Stimulated activated CD8-positive, alpha-beta memory T cell treated with anti-CD3 and anti-CD28 coated beads, Interleukin-15, amount 100 ng/mL, for 24 hours (primary cell): ENCODE measurements around the gene RAP1GAP.

Source experiments
- DNase-seq: peaks from one replicate; pipeline ENCODE4 v3.0.0-alpha.2; 2020; ENCODE audit warnings: low read depth

Gene RAP1GAP

DNA sequence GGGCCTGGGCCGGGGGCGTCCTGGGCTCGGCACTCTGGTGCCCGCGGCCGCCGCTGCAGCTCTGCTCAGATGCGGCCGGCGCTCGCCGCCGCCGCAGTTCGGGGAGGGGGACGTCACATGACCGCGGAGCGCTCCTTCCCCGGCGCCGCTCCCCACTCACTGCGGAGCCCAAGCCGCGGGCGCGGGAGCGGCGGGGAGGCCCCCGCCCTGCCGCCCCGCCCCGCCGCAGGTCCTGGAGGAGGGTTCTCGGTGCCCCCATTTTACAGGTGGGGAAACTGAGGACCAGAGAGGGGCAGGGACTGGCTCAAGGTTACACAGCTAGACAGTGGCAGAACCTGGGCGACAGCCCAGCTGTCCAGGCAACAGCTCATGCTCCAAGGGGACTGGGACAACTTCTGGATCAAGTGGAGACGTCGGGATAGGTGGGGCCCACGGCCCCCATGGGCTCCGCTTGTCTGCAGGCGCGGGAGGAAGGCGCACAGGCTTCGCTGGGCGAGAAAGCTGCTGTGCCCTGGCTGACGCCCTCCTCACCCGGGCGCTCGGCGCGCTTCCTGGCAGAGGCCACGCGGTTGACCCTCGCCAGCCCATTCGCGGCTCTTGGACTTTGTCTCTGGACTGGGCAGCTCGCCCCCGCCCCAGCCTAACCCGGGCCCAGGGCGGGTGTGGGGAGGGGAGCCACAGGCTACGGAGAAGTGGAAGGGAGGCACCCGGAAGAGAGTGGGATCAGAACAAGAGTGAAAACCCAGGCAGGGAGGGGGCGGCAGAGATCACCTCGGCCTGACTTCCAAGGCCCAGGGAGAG lies at the start of gene RAP1GAP:
Gene RAP1GAP (minus strand): TSS at position 100 of the 801 bp plus-strand sequence. CDS start 49,325 bp downstream, outside the sequence.
- no peak for DNase-seq

DNA sequence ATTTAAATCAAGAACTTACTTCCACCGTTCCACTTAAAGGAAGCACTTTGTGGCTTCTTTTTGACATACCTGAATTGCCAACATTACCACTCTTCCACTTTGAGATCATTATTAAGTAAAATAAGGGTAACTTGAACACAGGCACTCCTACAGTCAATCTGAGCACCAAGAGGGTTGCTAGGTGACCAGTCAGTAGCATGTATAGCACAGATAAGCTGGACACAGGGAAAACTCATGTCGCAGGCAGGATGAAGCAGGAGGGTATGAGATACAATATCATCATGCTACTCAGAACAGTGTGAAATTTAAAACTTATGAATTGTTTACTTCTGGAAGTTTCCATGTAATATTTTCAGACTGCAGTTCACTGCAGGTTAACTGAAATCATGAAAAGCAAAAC lies 47.0 kb upstream of the RAP1GAP start:
- no peak for DNase-seq

DNA sequence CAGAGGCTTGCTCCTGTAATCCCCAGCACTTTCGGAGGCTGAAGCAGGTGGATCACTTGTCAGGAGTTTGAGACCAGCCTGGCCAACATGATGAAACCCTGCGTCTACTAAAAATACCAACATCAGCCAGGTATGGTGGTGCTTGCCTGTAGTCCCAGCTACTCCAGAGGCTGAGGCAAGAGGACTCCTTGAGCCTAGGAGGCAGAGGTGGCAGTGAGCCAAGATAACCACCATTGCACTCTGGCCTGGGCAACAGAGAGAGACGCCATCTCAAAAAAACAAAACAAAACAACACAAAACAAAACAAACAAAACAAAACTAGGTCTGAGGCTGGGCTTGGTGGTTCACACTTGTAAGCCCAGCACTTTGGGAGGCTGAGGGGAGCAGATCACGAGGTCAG lies 38.7 kb upstream of the RAP1GAP start:
- no peak for DNase-seq

DNA sequence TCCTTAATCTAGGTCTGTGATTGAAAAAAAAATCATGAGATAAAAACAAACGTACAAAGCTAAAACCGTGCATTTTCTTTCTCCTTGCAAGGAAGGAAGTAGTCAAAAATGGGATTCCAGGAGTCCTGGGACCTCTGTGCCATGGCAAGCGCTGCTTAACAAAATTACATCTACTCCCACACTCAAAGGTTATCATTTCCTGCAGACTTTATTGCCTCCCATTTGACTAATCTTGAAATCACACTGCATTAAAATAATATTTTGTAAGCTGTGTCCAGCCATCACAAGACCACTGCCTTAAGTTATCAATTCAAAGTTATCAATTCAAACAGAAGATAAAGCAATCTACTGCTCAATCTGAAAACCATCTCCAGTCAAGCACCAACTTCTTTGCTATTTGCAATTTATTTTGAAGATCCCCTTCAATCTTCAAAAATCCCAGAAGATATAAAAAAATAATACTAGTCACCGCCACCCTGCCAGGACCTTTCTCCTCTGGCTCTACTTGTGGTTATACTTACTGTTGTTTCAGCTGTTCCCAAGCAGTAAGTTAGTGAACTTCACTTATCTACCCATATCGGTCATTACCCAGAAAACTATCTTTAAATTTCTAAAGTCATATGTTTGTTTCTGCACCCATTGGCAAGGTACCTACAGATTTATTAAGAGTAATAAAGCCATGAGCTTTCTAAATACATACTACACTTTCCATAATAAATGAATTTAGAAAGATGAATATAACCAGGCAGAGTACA lies 38.1 kb upstream of the RAP1GAP start:
- DNase-seq, result no peak

DNA sequence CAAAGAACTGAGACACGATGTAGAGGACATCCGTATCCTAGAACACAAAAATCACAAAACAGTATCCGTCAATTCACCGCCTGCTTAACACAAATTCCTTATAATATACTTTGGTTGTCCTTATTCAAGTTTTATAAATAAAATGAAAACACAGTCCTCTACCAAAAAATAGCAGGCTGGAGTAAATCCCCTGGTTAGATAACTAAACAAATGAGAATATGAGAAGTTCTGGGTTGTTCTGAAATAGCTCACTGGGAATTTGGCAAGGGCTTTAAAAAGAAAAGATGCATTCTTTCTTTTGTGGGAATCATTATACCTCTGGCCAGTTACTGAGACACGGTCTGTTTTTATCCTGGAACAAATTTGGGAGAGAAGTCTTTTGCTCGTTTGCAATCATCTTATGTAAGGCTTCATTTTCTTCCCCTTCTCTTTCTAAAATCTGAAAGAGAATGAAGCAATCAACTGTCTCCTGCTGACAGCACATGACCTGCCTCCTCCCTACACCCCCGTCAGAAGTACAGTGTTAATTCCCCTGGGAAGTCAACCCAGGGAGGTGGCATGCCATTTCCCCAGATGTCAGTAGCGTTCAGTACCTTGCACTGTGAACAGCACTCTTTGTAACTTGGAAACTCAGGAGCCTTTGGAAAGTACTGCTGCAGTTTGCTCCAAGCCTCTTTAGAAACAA lies 37.1 kb upstream of the RAP1GAP start:
- DNase-seq, result no peak

DNA sequence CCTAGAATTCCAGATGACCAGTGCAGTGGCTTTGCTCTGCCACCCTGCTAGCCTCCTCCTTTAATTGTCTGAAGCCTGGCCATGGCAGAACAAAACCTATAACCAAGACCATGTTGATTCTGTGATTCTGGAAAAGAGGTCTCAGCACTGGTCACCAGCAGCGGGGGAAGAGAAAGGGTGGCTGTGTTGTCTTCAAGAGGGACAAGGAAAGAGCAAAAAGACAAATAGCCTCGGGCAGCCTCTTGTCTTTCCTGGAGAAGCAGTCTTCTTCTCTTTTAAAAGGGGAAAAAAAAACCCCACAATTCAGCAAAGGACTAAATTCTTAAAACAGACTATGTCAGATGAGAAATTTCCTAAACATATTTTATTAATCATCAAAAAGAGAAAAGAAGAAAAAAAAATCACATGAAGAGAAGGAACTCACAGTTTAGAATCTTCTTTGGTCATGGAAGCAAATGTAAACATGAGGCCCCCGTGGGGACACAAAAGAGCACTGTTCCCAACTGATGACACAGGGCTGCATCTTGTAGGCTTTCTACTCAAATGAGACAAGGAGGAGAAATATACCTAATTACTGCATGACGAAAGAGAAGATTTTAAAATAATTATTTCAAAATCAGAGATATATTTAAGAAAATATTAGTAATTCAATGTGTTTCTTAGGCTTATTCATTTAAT lies 36.3 kb upstream of the RAP1GAP start:
- DNase-seq, result no peak

DNA sequence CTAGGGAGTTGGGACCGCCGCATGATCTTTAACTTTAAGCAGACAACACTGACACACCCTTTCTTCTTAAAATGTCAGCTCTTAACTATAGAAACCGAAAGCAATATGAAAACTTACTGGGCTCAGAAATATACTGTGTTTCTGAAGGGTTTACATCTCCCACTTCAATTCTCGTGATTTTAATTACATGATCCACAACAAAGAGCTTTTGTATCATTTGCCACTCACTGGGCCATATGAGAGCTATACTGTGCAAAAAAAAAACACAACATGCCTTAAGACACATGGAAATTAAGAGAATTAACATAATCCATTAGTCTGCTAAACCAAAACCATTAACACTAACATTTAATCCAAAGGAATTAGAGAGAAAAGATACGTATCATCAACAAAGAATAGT lies 35.0 kb upstream of the RAP1GAP start:
- DNase-seq, result no peak

DNA sequence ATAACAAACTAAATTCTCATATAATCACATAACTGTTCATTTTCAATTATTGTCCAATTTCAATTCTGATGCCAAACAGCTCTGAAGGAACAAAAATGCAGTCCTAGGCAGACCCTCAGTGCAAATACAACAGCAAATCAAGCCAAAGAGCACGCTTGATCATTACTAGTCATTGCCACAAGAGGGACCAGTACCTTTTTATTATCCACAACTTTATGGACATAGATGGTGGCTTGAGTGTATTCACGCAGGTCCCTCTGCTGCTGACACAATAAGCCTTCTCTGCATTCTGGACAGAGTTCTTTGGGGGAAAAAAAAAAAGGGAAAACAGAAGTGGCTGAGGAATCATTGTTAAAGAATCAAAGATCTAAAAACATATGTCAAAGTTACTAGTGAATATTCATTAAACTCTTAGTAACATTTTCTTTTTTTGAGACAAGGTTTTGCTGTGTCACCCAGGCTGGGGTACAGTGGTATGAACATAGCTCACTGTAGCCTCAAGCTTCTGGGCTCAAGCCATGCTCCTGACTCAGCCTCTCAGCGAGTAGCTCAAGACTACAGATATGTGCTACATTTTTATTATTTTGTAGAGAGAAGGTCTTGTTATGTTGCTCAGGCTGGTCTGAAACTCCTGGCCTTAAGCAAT lies 34.3 kb upstream of the RAP1GAP start:
- DNase-seq, result no peak

DNA sequence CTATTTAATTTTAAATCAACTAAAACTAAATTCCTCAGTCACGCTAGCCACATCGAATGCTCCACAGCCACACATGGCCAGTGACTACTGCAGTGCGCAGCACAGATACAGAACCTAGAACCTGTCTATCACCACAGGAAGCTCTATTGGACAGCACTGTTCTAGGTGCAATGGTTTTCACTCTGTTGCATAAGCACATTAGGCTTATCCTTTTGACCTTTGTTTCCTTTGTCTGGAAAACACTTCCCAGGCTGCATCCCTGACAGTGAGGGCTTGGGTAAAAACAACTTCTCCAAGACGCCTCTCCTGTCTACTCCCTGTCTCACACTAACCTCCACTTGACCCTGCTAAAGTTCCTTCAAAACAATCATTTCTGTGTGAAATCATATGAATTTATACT lies 33.6 kb upstream of the RAP1GAP start:
- no peak for DNase-seq

DNA sequence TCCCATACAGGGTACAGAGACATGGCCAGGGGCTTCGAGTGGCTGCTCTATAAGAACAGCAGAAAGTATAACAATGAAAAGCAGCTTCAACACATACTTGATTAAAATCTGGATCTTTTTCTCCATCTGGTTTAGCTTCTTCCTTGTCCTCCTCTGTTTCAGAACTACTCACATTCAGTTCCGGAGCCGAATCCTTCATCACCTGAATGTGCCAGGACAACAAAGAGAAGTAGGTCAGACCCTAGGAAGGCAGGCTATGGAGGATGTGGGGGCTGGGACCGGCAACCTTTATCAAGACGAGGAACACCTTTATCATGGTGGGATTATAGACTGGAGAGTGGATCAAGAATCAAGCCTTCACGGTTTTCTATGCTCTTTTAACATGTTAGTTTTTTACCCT lies 32.2 kb upstream of the RAP1GAP start:
- DNase-seq, result no peak

DNA sequence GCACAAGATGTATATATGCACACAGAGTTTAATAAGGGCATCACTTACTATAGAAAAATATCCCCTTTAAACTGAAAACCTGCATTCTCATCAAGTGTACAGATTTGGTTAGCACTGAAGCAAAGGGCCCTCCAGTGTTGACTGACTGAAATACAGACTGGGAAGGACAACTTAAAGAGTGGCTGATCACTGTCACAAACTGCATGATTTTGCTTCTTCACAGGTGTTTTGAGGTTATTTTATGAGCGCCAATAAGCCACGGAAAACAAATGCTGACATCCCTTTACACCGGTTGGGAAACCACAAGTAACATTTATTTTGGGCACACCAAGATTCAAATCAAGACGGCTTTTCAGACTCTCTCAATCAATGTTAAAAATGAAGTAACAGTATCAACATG lies 30.9 kb upstream of the RAP1GAP start:
- DNase-seq, result no peak

DNA sequence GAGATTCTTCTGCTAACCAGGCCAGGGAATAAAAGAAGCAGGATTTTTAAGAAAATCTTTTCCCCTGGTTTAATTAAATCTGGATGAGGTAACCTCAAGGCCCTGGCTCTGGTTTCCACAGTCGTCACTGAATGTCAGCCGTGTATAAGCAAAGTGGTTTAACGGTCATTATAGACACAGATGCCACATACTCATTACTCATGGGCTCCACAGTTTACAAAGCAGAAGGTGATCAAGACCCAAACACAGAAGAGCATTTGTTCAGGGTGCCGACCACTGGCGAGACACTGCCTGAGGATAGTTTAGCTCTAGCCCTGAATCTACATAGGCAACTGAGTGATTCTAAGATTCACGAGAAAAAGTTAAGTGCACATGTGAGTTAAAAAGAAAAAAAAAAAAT lies 27.8 kb upstream of the RAP1GAP start:
- DNase-seq, result no peak

DNA sequence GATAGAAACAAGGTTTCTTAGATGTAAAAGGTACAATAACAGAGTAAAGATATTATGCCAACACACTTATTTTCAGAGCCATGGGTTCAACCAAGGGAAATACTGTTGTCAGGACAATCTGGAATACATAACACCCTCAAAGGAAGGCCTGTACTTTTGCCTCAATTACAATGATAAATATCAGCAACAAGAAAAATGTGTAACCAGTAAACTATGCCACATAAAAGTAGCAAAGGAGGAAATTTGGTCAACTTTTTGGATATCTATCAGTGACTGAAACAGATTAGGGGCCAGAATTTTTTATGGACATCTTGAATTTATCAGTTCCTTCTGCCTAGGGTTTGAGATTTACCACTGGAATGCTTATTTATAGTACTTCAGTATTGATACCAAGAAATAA lies 24.6 kb upstream of the RAP1GAP start:
- no peak for DNase-seq

DNA sequence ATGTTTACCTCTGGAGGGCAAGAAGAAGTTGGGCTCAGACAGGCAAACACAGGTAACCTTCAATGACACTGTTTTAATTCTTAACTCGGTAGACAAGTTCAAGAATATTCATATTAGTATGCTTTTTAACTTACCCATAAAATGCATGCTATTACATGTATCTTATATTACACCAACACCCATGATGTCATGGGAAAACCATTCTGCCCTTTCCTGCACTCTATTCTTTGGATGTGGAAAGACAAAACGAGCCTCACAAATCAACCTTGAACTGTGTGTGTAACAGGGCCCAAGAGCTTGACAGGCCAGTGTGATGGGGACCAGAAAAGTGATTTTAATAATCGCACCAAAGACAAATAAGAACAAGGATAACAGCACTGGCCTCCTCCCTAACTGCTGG lies 22.6 kb upstream of the RAP1GAP start:
- no peak for DNase-seq

DNA sequence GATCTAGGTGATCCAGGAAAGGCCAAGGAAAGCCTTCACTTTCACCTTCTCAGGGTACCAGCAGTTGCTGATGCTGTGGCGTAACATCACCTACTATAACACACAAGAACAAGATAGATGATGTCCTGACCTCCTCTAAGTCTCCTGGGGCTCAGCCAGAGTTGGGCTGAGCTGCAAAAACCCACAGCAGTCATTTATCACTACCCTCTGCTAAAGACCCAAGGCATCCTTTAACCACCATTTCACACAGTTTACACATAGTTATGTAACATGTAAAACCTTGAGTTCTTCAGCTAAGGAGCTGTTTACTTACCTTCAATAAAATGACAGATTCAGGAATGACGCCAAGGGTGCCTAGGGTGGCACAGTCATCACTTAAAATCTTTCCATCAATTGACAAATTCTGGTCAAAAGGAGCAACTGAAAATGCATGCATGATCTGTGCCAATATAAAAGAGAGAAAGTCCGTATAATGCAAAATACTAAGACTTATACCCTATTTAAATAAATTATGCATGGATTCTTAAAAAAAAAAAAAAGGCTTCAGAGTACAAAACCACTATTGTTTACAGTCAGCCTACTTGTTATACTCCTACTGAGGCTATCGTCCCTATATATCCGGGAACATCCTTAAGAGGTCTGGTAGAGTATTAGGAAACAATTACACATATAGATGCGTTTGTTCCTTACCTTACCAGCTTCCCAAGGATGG lies 20.7 kb upstream of the RAP1GAP start:
- no peak for DNase-seq

DNA sequence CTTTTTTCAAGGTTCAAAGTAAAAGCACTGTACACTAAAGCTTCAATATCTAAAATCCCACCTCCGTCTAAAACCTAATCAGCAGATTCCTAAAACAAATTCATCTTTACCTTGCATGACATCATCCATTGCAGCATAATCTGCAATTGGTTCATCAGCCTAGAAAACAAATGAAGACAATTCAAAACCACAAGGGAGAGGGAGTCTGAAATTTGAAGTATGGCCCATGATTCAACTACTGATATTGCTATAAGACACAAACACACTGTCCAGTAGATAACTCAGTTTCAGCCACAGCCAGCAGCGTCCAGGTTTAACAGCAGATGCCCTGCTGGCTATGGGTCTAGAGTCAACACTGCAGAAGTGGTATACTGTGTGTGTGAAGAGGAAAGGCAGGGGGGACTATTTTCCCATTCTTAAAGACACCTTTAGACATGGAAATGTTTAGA lies 17.9 kb upstream of the RAP1GAP start:
- DNase-seq, result no peak

DNA sequence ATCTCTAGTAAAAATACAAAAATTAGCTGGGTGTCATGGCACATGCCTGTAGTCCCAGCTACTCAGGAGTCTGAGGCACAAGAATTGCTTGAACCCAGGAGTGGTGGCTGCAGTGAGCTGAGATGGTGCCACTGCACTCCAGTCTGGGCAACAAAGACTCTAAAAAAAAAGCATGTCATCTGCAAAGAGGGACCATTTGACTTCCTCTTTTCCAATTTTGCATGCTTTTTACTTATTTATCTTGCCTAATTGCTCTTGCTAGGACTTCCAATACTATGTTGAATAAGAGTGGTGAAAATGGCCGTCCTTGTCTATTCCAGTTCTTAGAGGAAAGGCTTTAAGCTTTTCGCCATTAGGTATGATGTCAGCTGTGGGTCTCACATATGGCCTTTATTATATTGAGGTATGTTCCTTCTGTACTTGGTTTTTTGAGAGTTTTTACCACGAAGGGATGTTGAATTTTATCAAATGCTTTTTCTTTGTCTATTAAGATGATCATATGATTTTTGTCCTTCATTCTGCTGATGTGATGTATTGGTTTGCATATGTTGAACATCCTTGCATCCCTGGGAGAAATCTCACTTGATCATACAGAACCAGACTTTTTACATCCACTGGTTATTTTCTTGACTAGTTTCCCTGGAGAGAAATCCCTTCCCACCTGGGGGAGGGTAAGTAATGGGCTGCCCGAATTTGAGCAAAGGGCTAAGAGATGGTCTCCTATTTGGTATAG lies 17.0 kb upstream of the RAP1GAP start:
- DNase-seq, result no peak

DNA sequence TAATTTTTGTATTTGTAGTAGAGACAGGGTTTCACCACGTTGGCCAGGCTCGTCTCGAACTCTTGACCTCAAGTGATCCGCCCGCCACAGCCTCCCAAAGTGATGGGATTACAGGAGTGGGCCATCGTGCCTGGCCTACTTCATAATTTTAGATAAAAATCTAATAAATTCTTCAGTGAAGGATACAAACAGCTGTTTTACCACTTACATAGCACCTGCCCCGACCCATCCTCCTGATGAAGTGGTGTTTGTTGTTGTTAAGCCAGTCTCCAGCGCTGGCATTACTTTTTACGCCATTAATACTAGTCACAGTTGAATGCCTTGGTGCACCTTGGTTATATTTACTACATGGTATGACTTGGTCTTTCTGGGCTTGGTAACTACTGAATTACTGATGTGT lies 12.3 kb upstream of the RAP1GAP start:
- no peak for DNase-seq

DNA sequence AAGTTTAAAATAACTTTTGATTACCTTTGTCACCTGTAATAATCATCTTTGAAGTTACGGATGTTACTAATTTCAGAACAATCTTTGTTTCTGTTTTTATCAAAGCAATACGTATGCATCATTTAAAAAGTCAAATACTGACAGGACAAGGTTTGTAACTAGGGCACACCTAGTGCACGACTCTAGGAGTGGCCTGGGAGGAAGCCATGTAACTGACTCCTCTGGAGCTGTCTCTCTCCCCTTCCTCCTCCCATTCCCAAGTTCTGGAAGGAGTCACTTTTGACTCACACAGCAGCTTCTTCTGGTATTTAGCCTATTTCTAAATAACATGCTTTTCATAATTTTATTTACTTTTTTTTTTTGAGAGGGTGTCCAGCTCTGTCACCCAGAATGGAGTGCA lies 11.8 kb upstream of the RAP1GAP start:
- no peak for DNase-seq

DNA sequence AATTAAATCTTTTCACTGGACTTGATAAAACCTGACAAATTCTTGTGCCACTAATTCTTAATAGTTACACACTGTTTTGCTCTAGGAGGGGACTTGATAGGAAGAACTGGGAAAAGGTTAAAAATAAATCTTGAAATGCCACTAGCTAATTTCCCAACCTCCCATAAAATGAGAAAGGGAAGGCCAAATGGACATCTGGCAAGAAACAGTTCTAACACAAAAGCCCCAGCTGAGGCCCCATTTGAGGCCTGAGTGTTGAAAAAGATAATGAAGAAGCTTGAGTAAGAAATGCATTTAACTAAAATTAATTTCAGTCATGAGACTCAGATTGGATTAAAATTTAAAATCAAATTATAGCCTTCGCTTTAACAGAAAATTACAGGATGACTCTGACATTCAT lies 11.2 kb upstream of the RAP1GAP start:
- DNase-seq, result no peak

DNA sequence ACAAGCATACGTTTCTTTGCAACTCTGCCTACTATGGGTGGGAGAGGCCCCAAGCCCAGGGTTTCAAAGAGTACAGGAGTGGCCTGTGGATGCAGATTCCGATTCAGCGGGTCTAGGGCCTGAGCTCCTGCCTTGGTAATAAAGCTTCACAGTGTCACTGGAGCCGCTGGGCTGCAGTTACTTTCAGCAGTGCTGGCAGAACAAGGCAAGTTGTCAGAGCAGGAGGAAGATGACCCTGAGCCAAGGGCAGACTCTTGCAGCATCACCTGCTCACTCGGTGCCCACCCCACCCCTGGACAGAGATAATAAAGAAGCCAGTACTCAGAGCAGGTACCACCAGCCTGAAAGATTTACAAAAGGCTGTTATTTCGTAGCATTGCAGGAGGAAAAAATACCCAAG lies 8.0 kb upstream of the RAP1GAP start:
- DNase-seq, result no peak
